ENCODE data around the gene CLDN4.
A peak's percentile ranks its signal among the peaks of the same experiment; 100 is the strongest.

The CLDN4 gene

DNA sequence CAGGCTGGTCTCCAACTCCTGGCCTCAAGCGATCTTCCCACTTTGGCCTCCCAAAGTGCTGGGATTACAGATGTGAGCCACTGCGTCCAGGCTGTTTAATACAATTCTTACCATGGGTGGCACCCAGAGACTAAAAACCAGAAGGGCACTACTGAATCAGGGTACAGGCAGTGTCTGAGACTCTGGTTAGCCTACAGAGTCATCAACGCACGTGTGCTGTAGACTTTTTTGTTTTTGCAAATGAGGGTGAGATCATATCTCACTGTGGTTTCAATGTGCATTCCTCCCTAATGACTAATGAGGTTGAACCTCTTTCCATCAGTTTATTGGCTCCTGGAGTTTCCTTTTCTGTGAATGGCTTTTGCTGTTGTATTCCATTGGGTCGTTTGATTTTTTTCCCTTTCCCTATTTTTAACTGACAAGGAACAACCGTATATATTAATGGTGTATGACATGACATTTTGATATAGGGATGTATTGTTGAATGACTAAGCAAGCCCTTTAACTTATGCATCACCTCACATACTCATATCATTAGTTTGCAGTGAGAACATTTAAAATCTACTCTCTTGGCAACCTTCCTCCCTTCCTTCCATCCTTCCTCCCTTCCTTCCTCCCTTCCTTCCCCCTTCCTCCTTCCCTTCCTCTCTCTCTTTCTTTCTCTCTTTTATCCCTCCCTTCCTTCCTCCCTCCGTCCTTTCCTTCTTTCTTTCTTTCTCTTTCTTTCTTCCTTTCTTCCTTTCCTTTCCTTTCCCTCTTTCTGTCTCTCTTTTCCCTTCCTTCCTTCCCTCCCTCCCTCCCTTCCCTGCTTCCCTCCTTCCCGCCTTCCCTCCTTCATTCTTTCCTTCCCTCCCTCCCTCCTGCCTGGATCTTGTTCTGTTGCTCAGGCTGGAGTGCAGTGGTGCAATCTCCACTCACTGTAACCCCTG is 20.9 kb downstream of the CLDN4 start:
- ATAC-seq (ENCODE audit: insufficient read depth, low read depth) (peak; percentile 72), DNase-seq (no peak)
- no peak overlapping the region for H3K27ac ChIP-seq (ENCODE audit: low read length)
- no peaks in the 10 kb centered on the region for H4K20me1 ChIP-seq (ENCODE audit: insufficient read depth, low read length)
- TF ChIP-seq EZH2 (IDR thresholded peaks at IDR 0.05; ENCODE audit: borderline replicate concordance, low read depth, low read length, severe bottlenecking): no peak
- TF ChIP-seq, protein P1, sequence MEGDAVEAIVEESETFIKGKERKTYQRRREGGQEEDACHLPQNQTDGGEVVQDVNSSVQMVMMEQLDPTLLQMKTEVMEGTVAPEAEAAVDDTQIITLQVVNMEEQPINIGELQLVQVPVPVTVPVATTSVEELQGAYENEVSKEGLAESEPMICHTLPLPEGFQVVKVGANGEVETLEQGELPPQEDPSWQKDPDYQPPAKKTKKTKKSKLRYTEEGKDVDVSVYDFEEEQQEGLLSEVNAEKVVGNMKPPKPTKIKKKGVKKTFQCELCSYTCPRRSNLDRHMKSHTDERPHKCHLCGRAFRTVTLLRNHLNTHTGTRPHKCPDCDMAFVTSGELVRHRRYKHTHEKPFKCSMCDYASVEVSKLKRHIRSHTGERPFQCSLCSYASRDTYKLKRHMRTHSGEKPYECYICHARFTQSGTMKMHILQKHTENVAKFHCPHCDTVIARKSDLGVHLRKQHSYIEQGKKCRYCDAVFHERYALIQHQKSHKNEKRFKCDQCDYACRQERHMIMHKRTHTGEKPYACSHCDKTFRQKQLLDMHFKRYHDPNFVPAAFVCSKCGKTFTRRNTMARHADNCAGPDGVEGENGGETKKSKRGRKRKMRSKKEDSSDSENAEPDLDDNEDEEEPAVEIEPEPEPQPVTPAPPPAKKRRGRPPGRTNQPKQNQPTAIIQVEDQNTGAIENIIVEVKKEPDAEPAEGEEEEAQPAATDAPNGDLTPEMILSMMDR (IDR thresholded peaks at IDR 0.05; ENCODE audit: borderline replicate concordance, extremely low read depth, low read length, poor library complexity, severe bottlenecking): no peak
- no peak overlapping the region for H3K4me3 ChIP-seq (ENCODE audit: low read depth in 1 of 2, low read length in 2 of 2)
- no peak overlapping the region for H3K9ac ChIP-seq (ENCODE audit: low read depth, low read length)
- no peaks in the 10 kb centered on the region for H3K9me3 ChIP-seq (ENCODE audit: insufficient read depth, low read length, severe bottlenecking)
- no peak overlapping the region for H2AFZ ChIP-seq (ENCODE audit: low read depth, low read length)
- H3K4me2 ChIP-seq (ENCODE audit: insufficient read depth, low read length): no peak overlapping the region
- H3K27me3 ChIP-seq (ENCODE audit: insufficient read depth, low read length, poor library complexity): peaks cover 14% of the 10 kb centered on the region
- H3K4me1 ChIP-seq (ENCODE audit: insufficient read depth, low read length): peaks cover 10% of the 10 kb centered on the region
- no peaks in the 10 kb centered on the region for H3K79me2 ChIP-seq (ENCODE audit: insufficient read depth, low read length)
- H3K36me3 ChIP-seq (ENCODE audit: insufficient read depth, low read length): no peaks in the 10 kb centered on the region

DNA sequence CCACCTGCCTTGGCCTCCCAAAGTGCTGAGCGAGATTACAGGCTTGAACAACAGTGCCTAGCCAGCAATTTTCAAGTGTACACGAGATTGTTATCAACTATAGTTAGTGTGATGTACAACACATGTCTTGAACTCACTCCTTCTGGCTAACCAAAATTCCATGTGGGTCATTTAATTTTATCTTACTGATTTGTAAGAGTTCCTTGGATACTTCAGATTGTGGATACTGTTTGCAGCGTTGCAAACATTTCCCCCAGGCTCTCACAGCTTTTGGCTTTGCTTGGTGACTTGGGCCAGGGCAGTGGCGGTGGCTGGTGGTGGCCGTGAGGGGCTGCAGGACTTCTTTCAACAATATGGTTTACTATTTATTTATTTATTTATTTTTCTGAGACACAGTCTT is 21.7 kb downstream of the CLDN4 start:
- no peaks in the 10 kb centered on the region for H3K79me2 ChIP-seq (ENCODE audit: insufficient read depth, low read length)
- no peak overlapping the region for H3K27ac ChIP-seq (ENCODE audit: low read length)
- H3K9ac ChIP-seq (ENCODE audit: low read depth, low read length): no peak overlapping the region
- no peak for ATAC-seq (ENCODE audit: insufficient read depth, low read depth)
- TF ChIP-seq, protein P1 (IDR thresholded peaks at IDR 0.05; ENCODE audit: borderline replicate concordance, extremely low read depth, low read length, poor library complexity, severe bottlenecking): no peak
- no peak for TF ChIP-seq EZH2 (IDR thresholded peaks at IDR 0.05; ENCODE audit: borderline replicate concordance, low read depth, low read length, severe bottlenecking)
- H3K36me3 ChIP-seq (ENCODE audit: insufficient read depth, low read length): no peaks in the 10 kb centered on the region
- H3K4me1 ChIP-seq (ENCODE audit: insufficient read depth, low read length): peaks cover 10% of the 10 kb centered on the region
- H2AFZ ChIP-seq (ENCODE audit: low read depth, low read length): no peak overlapping the region
- no peak overlapping the region for H3K4me3 ChIP-seq (ENCODE audit: low read depth in 1 of 2, low read length in 2 of 2)
- no peaks in the 10 kb centered on the region for H4K20me1 ChIP-seq (ENCODE audit: insufficient read depth, low read length)
- no peak for DNase-seq
- peaks cover 14% of the 10 kb centered on the region for H3K27me3 ChIP-seq (ENCODE audit: insufficient read depth, low read length, poor library complexity)
- no peak overlapping the region for H3K4me2 ChIP-seq (ENCODE audit: insufficient read depth, low read length)
- H3K9me3 ChIP-seq (ENCODE audit: insufficient read depth, low read length, severe bottlenecking): no peaks in the 10 kb centered on the region

GRCh38 chr7:73856941-73857340 is 26.1 kb downstream of the CLDN4 start:
- Histone ChIP-seq H3K27me3 (ENCODE audit: insufficient read depth, low read length, poor library complexity) (peaks cover 14% of the 10 kb centered on the region), H3K36me3 (ENCODE audit: insufficient read depth, low read length) (no peaks in the 10 kb centered on the region), H3K9ac (ENCODE audit: low read depth, low read length) (no peak overlapping the region), H3K4me1 (ENCODE audit: insufficient read depth, low read length) (peaks cover 10% of the 10 kb centered on the region), H3K4me3 (ENCODE audit: low read depth in 1 of 2, low read length in 2 of 2) (no peak overlapping the region), H3K27ac (ENCODE audit: low read length) (no peak overlapping the region), H3K4me2 (ENCODE audit: insufficient read depth, low read length) (no peak overlapping the region), H3K9me3 (ENCODE audit: insufficient read depth, low read length, severe bottlenecking) (no peaks in the 10 kb centered on the region), H3K79me2 (ENCODE audit: insufficient read depth, low read length) (no peaks in the 10 kb centered on the region), H4K20me1 (ENCODE audit: insufficient read depth, low read length) (no peaks in the 10 kb centered on the region), H2AFZ (ENCODE audit: low read depth, low read length) (no peak overlapping the region)
- DNase-seq (no peak), ATAC-seq (ENCODE audit: insufficient read depth, low read depth) (no peak)
- TF ChIP-seq, protein P1 (IDR thresholded peaks at IDR 0.05; ENCODE audit: borderline replicate concordance, extremely low read depth, low read length, poor library complexity, severe bottlenecking): no peak
- no peak for TF ChIP-seq EZH2 (IDR thresholded peaks at IDR 0.05; ENCODE audit: borderline replicate concordance, low read depth, low read length, severe bottlenecking)

Measured in DND-41 (cell line).